Stimulated activated CD8-positive, alpha-beta memory T cell treated with anti-CD3 and anti-CD28 coated beads, Interleukin-12 subunit alpha, Interleukin-12 subunit beta, amount 100 ng/mL, for 1 hour (primary cell): Measurements from ENCODE around the gene RPS3A.
"Not testable (repeated sequence)": the region's sequence is repeated elsewhere in the genome, so short reads cannot be mapped to it uniquely, and the experiment has no call there.

ENCODE experiments used
- DNase-seq: peaks from one replicate; pipeline ENCODE4 v3.0.0-alpha.2; 2020; ENCODE audit warnings: low read depth

RPS3A gene

DNA sequence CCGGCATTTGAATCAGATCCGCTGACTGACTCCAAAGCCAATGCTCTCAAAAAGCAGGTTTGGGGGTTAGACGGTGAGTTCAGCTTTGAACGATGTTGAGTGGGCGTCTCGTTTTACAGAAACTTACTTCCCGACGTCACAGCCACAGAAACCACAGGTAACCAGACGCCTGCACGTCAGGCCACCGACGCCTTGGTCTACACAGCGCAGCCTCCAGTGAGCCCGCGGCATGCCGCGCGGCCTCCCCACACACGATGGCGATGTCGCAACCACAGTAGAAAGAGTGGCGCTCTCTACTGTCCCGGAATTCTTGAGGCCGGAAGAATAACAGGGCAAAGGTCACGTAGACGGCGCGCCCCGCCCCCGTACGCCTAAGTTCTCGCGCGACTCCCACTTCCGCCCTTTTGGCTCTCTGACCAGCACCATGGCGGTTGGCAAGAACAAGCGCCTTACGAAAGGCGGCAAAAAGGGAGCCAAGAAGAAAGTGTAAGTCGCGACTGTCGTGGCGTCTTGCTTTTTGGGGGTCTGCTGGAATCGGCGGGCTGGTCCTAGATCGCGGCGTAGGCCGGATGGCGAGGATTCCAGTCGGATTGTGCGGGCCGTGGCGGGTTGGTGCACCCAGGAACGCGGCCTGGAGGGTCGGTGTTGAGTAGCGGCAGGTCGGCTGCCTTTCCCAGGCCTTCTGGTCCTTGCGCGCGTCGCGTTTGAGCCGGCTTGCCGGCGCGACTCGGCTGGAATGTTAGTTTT lies at the start of gene RPS3A:
RPS3A (plus strand) TSS at position 400 of the 747 bp plus-strand sequence; CDS start at position 425, 25 bp downstream.
- DNase-seq = peak; percentile 96

DNA sequence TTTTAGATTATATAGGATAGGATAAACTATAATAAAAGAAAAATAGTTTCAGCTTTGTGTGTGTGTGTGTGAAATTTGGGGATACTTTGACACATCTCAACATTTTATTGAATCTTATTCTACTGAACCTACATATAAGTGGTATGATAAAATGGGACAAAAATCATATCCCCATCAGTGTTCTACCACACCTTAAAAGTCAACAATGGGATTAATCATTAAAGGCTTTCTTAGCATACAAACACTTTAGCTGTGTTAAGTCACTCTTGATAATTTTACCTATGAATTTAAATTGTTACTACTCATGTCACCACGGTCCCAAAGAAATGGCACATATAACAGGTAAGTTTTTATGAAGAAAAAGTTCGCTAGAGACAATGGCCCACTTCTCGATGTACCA lies 46.6 kb upstream of the RPS3A start:
- no peak for DNase-seq

DNA sequence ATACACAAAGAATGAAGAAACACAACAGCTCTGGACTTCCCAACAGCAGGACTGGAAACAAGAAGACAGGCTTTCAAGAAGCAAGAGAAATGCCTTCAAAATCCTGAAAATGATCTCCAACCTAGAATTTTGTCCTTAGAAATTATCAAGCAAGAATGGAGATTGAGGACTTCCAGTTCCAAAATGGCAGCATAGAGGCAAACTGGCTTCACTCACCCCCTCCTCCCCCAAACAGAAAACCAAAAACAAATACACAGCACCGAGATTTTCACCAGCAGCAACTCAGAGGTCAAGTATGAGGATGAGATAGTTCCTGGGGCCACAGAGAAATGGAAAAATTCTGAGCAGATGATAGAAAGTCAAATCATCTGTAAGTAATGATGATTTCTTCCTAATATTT lies 43.9 kb upstream of the RPS3A start:
- no peak for DNase-seq

DNA sequence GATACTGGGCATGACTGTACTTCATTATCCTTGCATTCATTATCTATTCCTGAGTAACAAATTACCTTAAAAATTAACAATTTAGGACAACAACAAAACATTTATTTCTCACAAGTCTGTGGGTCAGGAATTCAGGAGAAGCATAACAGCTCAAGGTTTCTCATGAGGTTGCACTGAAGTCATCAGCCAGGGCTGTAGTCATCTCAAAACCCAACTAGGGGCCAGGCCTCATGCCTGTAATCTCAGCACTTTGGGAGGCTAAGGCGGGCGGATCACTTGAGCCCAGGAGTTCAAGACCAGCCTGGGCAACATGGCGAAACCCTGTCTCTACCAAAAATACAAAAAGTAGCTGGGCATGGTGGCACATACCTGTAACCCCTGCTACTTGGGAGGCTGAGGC lies 36.3 kb upstream of the RPS3A start:
- DNase-seq = not testable (repeated sequence)

DNA sequence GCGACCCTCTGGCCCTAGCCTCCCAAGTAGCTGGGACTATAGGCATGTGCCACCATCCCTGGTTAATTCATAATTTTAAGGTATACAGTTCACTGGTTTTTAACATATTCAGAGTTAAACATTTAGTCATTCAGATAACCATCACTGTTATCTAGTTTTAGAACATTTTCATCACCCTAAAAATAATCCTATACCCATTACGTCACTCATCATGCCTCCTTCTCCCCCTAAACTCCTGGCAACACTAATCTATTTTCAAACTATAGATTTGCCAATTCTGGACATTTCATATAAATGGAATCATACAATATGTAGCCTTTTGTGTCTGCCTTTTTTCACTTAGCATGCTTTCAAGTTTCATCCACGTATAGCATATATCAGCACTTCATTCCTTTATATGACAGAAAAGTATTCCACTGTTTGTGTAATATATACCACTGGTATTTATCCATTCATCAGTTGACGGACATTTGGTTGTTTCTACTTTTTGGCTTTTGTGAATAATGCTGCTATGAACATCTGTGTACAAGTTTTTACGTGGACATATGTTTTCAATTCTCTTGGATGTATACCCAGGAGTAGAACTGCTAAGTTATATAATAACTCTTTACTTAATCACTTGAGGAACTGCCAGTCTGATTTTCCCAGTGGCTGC lies 32.0 kb upstream of the RPS3A start:
- DNase-seq = no peak

DNA sequence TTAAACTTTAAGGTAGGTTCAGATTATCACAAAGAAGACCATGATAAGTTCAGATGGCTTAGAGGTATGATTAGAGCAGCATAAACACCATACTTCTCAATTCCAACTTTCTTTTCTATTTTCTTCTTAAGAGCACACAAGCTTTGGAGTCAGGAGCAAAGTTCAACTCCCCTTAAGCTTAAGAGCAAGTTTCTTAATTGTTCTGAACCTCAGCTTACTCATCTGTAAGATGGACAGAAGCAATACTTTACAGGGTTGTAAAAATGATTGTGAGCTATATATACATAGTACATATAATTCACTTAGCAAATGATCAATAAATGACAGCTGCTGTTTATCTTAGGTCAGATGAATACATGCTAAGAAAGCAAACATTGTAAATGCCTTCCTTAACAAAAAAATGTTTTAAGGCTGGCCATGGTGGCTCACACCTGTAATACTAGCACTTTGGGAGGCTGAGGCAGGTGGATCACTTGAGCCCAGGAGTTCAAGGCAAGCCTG lies 25.0 kb upstream of the RPS3A start:
- no peak for DNase-seq

DNA sequence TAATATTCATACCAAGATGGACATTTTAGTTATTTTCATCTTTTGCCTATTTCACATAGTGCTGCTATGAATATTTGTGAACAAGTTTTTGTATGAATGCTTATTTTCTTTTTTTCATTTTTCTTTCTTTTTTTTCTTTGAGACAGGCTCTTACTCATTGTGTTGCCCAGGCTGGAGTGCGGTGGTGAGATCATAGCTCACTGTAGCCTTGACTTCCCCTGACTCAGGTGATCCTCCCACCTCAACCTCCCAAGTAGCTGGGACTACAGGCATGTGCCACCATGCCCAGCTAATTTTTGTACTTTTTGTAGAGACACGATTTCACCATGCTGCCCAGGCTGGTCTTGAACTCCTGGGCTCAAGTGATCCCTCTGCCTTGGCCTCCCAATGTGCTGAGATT lies 21.4 kb upstream of the RPS3A start:
- DNase-seq = not testable (repeated sequence)

DNA sequence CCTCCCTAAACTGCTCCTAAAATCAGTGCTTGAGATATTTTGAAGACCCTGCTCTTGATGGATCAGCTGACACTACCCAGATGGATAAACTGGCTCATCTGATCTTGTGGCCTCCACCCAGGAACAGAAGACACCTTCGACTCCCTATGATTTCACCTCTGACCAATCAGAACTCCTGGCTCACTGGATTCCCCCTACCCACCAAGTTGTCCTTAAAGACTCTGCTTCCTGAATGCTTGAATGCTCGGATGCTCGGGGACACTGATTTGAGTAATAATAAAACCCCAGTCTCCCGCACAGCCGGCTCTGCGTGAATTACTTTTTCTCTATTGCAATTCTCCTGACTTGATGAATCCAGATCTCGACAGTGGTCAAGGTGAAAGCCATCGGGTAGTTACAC lies 12.0 kb upstream of the RPS3A start:
- DNase-seq = no peak

DNA sequence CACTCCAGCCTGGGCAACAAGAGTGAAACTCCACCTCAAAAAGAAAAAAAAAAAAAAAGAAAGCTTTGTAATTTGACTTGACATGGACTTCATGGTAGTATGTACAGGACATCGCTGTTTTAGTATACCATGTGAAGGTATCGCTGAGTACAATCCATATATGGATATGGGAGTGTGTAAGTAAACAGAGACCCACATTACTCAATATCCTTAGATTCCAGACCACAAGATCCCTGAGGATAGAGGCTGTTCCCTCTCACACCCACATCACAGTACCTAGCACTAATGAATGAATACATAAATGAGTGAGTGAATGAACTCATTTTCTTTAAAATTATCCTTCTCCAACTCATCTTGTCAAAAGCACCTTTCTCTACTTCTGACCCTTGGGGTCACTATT lies 8.4 kb upstream of the RPS3A start:
- no peak for DNase-seq

DNA sequence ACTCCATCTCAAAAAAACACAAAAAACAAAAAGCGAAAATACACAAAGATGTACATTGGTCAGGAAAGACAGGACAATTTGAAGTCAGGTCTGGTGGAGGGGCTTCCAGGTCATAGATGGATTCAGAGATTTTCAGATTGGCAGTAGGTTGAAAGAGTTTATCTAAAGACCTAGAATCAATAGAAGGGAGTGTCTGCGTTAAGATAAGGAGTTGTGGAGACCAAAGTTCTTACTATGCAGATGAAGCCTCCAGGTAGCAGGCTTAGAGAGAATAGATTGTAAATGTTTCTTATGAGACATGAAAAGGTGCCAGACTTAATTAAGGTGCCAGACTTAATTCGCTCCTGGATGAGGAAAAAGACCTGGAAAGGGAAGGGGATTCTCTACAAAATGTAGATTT lies 6.9 kb upstream of the RPS3A start:
- no peak for DNase-seq

DNA sequence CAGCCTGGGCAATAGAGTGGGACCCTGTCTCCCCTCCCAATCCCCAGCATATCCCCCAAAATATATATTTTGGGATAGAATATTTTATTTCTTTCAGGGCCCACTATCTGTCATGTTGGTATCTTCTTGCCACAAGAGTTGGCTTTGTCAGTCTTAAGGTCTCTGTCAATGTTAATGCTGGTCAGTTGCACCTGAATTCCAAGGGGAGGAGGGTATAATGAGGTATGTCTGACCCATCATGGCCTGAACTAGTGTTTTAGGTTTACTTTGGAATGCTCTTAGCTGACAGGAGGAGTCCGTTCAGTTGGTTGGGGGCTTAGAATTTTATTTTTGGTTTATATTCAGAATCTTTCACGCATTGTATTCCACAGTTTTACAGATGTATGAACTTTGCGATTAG lies 6.2 kb upstream of the RPS3A start:
- DNase-seq = no peak

DNA sequence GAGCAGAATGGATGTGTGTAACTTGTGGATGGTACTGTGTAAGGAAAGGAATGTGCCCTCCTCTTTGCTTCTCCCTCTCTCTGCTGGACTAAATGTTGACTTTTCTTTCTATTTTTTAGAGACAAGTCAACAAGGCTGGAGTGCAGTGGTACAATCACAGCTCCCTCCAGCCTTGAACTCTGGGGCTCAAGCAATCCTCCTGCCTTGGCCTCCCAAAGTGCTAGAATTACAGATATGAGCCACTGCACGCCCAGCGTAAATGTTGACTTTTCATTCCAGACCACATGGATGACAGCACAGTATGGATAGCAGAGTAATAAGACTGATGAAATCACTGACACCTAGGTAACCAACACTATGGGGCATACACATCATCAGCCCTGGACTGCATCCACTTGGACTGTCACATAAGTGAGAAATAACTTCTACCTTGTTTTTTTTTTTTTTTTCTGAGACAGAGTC lies 5.1 kb upstream of the RPS3A start:
- DNase-seq = no peak

DNA sequence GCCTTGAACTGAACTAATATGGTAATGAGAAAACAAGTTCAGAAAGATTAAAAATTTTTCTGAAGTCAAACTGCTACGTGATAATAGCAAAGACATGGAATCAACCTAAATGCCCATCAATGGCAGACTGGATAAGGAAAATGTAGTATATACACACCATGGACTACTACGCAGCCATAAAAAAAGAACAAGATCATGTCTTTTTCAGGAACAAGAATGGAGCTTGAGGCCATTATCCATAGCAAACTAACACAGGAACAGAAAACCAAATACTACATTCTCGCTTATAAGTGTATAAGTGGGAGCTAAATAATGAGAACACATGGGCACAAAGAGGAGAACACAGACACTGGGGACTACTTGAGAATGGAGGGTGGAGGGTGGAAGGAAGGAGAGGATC lies 4.3 kb upstream of the RPS3A start:
- DNase-seq = no peak

DNA sequence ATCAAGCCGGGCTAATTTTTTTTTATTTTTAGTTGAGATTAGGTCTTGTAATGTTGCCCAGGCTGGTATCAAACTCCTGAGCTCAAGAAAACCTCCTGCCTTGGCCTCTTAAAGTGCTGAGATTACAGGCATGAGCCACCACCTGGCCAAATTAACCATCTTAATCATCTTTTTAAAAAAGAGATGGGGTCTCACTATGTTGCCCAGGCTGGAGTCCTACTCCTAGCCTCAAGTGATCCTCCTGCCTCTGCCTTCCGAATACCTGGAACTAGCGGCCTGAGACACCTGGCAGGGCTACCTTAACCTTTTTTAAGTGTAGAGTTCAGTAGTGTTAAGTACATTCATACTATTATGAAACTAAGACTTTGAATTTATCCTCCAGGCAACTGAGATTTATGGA lies 1.7 kb upstream of the RPS3A start:
- DNase-seq = no peak

DNA sequence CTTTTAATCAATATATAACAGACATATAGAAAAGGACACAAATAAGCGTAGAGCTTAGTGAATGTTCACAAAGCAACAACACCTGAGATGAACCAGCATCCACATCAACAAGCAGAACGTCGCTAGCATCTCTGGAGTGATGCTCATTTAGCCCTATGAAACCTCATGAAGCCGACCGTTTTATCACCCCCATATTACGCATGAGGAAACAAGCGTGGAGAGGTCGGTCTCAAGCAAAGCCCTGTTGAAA lies 524 bp upstream of the RPS3A start:
- no peak for DNase-seq

DNA sequence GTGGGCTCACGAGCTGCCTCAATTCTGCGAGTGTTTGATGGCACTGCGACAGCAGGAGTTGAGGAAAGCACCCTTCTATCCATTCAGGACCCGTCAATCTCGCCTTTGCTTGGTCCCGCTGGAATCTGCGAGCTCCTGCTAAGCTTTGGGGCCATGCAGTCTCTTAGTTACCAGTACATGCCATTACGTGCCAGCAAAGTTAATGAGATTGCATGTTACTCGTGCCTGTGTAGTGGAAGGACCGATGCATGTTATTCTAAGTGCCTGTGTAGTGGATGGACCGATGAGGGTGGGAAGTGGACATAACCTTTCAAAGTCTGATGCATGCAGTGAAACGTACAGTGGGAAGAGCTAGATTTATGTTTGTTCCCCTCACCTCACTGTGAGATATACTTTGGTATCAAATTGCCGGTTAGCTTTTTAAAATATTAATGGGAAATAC lies 569 bp downstream of the RPS3A start:
- no peak for DNase-seq

DNA sequence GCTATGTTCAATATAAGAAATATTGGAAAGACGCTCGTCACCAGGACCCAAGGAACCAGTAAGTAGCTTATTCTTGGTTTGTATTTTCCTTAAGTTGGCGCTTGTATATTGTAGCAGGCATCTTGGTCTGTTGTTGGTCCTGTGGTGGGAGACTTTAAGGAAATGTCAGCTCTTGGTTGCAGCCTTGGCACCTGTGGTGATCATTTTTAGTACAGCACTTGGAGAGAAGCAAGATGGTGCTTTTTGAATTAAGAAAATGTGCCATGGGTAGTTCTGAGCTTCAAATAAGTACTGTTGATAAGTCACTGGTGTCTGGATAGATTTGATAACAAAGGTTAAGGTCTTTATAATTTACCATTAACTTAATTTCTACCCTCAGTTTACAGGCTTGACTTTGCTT lies 1.1 kb downstream of the RPS3A start:
- DNase-seq = no peak

DNA sequence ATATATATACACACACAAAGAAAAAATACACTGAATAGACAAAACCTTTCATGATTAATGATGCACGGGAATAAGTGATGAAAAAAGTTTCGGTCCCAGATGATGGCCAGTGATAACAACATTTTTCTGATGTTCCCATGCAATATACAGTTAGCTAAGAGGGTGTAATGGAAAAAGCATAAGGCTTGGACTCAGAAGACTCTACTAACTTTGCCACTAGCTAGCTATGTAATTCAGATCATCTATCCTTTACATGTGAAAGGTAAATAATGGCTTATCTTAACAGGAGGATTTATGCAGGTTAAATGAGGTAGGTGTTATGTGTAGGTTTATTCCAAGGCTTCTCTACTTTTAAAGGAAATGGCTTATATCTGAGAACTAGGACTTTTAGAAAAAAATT lies 4.3 kb downstream of the RPS3A start:
- no peak for DNase-seq

DNA sequence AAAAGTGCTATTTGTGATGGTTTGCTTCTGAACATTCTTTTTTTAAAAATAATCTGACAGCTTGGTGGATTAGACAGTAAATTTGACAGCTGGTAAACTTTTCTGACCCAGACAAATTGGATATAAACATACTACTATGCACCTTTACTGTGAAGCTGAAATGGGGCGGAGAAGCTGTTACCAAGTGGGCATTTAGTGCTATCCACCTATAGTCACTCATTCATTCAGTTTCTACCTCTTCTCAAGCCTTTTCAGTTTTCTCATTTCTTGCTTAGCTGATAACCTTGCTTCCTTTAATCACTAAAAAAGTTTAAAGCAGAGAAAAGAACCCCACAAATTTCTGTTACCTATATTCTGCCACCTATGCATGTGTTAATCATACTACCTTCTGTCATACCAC lies 5.2 kb downstream of the RPS3A start:
- DNase-seq = no peak

DNA sequence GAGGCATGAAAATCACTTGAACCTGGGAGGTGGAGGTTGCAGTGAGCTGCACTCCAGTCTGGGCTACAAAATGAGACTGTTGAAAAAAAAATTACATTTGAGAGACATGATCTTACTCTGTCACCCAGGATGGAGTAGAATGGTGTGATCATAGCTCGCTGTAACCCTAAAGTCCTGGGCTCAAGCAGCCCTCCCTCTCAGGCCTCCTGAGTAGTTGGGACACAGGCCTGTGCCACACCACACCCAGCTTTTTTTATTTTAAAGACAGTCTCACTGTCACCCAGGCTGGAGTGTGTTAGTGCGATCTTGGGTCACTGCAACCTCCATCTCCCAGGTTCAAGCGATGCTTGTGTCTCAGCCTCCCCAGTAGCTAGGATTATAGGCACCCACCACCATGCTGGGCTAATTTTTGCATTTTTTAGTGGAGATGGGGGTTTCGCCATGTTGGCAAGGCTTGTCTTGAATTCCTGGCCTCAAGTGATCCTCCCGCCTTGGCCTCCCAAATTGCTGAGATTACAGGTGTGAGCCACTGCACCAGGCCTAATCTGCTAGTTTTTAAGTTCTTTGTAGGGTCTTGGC lies 6.1 kb downstream of the RPS3A start:
- no peak for DNase-seq

DNA sequence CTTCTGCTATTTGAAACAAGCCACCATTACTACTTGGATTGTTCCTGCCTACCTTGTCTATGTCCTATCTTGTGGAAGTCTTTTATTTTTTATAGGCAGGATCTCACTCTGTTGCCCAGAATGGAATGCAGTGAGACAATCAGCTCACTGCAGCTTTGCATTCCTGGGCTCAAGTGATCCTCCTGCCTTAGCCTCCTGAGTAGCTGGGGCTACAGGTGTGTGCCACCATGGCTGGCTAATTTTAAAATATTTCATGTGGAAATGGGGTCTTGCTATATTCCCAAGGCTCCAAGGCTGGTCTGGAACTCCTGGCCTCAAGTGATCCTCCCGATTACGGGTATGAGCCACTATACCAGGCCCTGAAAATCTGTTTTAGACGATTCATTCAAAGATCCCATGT lies 7.6 kb downstream of the RPS3A start:
- DNase-seq = no peak

DNA sequence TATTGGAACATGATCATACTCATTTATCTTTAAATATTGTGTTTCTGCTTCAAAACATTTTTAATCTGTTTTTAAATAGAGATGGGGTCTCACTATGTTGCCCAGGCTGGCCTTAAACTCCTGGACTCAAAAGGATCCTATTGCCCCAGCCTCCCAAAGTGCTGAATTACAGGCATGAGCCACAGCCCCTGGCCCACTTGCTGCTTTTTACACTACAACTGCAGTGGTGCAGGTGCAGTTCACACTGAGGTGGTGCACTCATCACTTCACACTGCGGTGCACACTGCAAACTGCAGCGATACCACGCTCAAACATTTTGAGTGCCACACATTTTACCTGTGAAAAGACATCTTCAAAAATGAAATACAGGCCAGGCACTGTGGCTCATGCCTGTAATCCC lies 10.8 kb downstream of the RPS3A start:
- DNase-seq = no peak

DNA sequence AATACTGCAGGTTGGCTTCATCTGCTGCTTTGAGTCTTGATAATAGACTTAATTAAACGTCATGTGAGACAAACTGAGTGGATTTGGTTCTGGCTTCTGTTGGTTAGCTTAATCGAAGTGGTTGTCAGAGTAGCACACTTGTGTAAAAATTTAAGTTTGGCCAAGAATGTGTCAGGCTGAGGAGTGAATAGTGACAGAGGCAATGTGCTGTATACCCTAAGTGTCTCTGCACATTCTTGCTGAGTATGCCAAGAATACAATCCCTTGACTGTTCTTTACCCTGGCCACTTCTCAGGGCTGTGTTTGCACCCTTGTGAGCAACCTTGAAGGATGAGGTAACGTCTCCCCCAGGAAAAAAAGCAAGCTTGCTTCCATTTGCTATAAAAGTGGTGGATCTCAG lies 14.9 kb downstream of the RPS3A start:
- DNase-seq = no peak

DNA sequence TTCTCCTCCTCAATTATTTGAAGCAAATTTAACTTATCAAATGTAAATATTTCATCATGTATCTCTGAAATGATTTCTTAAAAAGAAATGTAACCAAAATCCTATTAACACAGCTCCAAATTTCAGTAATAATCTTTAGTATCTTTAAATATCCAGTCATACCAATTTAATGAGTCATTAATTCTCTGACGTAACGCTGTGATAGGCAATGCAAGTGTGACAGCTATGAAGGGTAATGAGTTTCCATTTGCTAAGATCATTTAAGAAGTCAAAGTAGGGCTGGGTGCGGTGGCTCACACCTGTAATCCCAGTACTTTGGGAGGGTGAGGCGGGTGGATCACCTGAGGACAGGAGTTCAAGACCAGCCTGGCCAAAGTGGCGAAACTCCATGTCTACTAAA lies 15.6 kb downstream of the RPS3A start:
- no peak for DNase-seq
